LNCAP (cell line): ENCODE measurements around the gene QPCT.

Source experiments
- TF ChIP-seq, protein P1 (sequence below): fragments of 450-650 bp; IDR thresholded peaks from 2 replicates; pipeline ENCODE4 v1.5.1; 2017; ENCODE audit warnings: mild to moderate bottlenecking

Gene QPCT

DNA sequence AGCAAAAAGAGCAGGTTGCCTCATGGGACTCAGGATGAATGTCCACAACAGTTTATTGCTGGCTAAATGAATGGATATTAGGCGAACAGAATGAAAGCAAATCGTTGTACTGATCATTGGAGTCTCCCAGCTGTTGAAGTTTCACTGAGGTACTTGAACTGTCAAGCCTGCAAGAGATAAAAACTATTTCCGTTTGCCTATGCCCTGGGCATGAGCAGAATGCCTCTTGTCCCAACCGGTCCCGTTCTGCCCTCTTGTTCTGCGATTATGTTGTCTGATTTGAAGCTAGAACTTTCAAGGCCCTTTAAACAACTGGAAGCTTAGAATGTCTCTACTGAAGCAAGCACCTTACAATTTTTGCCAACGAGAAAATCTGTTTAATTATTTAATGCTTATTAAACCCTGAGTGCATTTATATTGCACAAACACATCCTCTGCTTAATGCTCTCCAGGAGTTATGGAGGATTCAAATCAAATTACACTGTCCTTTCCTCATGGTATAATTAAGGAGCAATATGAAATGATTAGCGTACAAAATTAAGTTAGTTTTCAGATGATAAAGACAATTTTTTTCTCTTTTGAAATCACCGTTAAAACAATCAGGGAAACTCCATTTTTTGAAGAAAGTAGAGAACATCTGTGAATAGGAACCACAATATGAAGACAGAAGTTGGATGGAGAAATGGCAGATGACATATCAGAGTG lies 17.7 kb downstream of the QPCT start:
- TF ChIP-seq, protein P1, sequence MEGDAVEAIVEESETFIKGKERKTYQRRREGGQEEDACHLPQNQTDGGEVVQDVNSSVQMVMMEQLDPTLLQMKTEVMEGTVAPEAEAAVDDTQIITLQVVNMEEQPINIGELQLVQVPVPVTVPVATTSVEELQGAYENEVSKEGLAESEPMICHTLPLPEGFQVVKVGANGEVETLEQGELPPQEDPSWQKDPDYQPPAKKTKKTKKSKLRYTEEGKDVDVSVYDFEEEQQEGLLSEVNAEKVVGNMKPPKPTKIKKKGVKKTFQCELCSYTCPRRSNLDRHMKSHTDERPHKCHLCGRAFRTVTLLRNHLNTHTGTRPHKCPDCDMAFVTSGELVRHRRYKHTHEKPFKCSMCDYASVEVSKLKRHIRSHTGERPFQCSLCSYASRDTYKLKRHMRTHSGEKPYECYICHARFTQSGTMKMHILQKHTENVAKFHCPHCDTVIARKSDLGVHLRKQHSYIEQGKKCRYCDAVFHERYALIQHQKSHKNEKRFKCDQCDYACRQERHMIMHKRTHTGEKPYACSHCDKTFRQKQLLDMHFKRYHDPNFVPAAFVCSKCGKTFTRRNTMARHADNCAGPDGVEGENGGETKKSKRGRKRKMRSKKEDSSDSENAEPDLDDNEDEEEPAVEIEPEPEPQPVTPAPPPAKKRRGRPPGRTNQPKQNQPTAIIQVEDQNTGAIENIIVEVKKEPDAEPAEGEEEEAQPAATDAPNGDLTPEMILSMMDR = no peak

GRCh38 chr2:37364351-37364750 lies 19.9 kb downstream of the QPCT start:
- TF ChIP-seq, protein P1 = no peak

DNA sequence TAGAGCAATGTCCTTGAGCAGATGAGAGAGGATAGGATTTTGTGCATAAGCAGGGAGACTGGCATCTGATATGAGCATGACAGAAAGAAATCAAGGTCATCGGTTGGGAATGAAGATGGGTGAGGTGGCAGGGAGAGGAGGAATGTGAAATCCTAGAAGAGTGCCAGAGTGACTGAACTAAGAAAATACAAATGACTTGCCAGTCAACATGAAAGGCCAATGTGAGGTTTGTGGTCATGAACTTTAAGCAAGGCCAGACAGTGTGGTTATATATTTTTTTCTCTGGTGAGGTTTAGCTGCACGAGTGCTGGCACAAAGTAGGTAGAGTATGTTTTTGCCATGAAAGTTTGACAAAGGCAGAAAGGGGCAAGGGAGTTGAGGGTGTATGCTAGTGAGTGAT lies 21.2 kb downstream of the QPCT start:
- TF ChIP-seq, protein P1 = no peak

DNA sequence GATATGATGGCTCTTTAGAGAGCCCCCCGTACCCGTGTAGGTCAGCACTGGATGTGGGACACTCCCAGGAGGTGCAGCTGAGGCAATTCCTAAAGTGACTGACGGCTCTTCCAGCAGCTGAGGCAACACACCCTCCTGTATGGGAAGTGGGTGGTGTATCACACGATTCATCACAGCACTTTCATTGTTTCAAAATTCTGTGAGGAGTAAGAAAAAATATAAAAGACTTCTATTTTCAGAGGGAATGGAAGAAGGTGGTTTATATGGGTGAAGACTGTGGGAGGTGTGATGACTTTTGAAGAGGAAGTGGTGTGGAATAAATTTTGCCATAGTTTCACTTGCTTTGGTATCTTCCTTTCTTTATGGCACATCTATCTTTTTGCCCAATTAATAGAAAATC lies 22.3 kb downstream of the QPCT start:
- TF ChIP-seq, protein P1 = no peak

- TF ChIP-seq, protein P1 = no peak
Measured at GRCh38 chr2:37367310-37367709, 22.9 kb downstream of the QPCT start.

- TF ChIP-seq, protein P1 = no peak
Measured at GRCh38 chr2:37367984-37368383, 23.6 kb downstream of the QPCT start.

DNA sequence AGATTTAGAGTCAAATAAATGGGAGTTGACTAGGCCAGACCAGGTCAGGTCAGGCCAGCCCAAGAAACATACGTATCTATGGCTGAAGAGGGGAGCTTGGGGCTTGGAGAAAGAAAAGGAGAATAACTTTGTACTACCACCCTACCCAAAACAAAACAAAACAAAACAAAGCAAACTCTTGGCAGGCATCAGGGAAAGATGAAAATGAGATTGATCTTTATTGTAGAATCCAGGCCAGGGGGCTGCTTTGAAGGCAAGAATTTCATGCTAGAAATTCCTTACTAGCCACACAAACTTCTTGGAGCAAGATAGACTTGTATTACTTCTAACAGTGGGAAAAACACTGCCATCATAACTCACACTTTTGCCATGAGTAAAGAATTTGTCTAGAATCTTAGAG lies 26.2 kb downstream of the QPCT start:
- TF ChIP-seq, protein P1 = no peak

DNA sequence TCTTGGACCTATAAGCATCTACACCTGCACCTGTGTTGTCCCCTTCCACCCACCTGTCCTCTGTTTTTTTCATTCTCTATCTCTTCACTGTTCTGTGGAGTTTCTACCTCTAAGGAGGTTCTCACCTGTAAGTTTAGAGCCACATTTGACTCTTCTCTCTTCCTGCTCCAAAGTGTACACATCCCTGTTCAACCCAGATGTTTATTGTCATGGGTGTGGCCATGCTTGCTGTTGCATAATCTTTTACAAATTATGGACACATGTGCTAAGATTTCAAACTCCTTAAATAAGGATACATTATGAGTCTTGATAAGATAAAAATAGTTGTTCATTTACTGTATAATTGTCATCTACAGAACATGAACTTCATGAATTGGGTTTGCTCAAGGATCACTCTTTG lies 27.6 kb downstream of the QPCT start:
- TF ChIP-seq, protein P1 = no peak
